HL-60/S4 (cell line): ENCODE data around the gene PTGIR.
"Not testable (repeated sequence)": the region's sequence is repeated elsewhere in the genome, so short reads cannot be mapped to it uniquely, and the experiment has no call there.

Experiments used
- in situ Hi-C: fragments of 300-500 bp; cut with MboI; formaldehyde crosslinking; loops from 2 replicates; pipeline ENCODE4 v1.14.3; 2022; ENCODE audit warnings: low sequenced_read_pairs

PTGIR gene

DNA sequence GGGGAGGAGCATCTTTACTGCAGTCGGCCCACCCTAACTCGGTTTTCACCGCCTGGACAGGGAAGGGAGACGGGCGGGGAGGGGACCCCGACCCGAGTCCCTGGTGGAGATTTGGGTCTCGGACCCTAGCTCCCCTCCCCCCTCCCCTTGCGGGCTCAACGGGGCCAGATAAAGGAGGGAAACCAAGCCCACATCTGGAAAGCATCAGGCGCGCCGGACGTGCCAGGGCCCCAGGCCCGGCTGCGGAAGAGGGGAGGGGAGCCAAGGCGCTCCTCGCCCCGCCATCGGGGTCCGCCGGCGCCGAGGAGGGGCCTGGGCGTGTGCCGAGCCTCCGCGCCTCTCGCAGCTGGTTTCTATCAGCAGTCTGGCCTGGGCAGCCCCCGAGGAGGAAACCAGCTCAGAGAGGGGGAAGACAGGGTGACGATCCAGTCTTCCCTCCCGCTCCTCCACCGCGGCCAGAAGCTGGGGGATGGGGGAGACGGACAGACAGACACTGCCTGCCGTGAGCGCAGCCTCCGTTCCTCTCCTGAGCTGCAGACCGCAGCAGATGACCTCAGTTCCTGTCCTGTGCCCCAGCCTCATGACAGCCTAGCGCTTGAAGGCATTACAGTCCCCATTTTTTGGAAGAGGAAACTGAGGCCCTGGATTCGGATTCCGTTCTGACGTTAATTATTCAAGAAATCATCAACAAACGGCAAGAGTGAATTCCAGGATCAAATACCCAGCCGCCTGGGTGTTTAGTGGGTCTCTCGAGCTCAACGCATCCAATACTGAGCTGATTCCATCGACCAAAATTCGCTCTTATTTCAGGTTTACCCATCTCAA is 14.7 kb upstream of the PTGIR start:
- in situ Hi-C loops = no loop called here

DNA sequence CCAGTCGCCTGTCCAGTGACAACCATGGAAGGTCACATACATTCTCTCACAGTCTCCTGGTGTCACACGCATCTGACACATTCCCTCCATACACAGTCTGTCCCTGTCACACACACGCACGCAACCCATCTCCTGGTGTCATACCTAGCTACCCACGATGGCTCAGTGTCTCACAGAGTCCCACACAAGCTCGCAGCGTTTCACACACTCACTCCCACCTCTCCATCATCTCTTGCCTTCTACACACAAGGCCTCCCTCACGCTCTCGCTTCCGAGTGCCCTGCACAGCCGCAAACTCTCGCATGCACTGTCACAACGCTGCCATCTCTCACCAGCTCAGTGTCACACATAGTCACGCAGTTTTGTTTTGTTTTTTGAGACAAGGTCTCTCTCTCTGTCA is 12.3 kb upstream of the PTGIR start:
- in situ Hi-C loops = no loop called here

DNA sequence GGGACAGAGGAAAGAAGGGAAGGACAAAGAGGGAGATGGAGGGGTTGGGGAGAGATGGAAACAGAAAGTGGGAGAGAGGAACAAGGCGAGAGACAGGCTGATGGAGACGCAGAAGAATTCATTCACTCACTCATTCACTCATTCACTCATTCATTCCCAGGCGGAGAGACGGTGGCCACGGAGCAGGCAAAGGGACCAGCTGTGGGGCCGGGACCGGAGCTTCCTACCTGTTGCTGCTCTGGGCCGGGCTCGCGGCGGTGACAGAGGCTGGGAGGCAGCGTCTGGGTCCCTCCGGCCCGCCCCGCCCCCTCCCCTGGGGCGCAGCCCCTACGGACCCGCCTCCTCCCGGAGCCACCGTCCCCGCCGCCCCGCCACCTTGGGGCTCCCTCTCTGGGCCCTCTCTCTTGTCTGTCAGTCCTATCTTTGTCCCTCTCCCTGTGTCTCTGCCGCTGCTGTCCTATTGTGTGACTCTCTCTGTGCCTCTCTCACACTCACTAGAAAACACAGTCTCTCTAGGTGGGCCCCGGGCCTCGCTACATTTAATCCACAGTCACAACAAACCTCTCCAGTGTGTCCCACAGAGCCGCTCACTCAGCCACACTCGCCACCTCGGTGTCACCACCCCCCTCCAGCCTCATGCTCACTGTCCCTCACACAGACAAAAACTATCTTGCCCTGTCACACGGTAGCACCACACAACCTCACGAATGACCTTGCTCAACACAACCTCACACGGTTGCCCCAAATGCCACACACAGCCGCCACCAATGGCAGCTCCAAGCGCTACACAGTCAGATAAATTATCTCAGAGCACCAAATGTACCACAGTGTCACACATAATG is 11.3 kb upstream of the PTGIR start, which contains the start of gene GNG8:
GNG8 (minus strand) TSS at position 283 of the 842 bp plus-strand sequence. CDS start 1,520 bp downstream, outside the sequence.
- in situ Hi-C loops = no loop called here

DNA sequence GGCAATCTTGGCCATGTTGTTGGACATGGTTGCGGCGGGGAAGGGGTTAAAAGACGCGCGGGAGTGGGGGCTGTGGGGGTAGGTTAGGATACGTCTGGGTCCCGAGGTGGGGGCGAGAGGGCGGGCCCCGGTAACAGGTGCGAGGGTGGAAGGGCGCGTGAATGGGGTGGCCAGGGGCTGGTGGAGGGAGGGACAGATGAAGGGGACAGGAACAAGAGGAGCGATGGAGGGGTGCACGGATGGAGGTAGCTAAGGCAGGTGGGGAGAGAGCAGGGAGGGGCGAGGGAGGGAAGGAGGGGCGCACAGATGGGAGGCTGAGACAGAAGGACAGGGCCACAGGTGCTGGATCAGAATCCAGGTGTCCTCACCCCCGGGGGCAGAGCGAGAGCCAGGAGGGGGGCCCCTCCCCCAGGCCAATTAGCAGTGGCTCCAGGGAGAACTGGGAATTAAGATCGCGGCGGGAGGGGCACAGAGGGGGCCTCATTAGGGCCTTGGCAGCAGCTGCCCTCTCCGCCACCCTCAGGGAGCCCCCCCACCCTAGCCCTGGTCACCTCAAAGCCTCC is 9.8 kb upstream of the PTGIR start:
- in situ Hi-C loops = no loop called here

DNA sequence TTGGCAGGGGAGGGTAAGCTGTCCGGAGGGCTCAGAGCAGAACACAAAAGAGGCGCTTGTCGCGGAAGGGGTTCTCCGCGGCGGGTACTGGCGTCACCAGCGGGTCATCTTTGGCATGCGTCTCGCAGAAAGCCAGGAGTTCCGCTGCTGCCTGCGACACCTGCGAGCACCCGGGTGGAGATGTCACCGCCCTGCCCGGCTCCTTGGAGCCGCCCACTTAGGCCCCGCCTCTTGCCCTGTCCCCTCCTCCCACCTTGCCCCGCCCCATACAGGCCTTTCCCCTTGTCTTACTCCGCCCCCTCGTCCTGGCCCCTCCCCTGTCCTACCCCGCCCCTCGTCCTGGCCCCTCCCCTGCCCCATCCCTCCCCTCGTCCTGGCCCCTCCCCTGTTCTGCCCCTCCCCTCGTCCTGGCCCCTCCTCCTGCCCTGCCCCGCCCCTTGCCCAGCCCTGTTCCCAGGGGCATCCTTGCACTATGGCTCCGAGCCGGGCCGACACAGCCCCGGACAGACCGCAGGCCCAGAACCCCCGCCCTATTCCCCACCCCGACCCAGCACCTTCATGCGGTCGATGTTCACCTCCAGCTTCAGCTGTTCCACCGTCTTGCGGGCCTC is 9.3 kb upstream of the PTGIR start:
- in situ Hi-C loops = no loop called here

DNA sequence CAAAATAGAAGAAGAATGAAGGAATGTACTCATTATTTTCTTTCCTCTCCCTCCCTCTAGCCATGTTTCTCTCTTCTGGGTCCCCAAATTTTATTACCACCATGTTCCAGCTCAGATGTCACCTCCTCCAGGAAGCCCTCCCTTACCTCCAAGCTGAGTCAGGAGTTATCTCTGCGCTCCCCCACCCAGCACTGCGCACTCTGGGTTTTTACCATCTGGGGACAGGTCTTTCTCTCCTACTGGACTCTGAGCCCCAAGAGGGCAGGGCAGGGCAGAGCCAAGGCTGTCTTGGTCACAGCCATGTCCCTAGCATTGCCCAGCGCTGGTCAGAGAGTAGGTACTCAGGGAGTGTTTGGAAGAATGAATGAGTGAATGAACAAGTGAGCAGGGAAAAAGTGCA is 8.2 kb upstream of the PTGIR start:
- in situ Hi-C loops = no loop called here

DNA sequence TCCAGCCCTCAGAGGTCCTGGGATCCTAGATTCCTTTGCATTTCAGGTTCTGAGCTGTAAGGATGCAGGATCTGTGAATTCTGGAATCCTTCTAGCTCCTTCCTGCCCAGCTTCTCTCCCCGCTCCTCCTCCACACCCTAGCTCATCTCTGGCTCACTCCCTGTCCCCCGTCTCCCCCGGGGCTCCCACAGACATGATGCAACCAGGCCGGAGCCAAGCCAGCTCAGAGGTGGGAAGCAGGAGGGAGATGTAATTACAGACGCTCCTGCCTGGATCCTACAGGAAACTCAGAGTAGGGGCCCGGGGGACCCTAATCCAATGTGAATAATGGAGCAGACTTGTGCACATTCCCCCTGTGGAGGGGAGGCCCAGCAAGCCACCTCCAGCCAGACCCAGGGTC is 6.6 kb upstream of the PTGIR start:
- in situ Hi-C loops = no loop called here

DNA sequence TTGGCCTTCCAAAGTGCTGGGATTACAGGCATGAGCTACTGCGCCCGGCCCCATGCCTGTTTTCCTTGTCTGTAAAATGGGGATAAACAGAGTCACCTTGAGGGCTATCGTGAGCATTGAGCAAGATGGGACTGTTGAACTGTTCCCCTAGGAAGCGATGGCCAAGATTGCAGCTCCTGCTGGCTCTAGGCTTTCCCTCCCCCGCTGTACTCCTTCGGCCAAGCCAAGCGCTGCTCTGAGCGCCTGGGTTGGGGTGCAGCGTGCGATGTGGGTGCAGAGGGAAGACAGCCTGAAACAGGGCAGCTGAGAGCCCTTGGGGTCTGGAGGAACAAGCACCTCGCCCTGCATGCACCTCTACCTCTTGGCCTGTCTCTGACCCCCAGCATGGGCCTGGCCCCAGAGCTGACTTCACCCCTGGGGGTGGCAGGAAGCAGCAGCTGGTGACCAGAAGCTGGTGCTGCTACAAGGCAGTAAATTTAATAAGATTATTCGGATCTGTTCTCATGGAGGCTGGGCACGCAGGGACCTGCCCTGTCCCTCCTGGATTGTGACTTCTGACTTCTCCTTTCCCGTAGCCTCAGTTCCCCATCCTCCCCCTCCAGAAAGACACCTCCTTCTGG is 5.8 kb upstream of the PTGIR start:
- in situ Hi-C loops = no loop called here

DNA sequence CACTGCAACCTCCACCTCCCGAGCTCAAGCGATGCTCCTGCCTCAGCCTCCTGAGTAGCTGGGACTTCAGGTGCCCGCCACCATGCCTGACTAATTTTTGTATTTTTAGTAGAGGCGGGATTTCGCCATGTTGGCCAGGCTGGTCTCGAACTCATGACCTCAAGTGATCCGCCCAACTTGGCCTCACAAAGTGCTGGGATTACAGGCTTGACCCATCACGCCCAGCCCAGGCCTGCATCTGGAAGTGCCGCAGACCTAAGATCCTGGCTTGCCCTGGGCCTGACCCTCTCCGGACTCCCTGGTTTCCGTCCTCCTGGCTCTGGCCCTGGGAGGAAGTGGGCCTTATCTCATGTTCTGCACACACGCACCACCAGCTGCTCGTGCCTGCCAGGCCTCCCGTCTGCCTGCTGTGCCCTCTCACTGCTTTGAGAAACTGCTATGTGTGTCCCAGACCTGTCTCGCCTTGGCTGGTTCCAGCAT is 4.7 kb upstream of the PTGIR start:
- in situ Hi-C loops = no loop called here

DNA sequence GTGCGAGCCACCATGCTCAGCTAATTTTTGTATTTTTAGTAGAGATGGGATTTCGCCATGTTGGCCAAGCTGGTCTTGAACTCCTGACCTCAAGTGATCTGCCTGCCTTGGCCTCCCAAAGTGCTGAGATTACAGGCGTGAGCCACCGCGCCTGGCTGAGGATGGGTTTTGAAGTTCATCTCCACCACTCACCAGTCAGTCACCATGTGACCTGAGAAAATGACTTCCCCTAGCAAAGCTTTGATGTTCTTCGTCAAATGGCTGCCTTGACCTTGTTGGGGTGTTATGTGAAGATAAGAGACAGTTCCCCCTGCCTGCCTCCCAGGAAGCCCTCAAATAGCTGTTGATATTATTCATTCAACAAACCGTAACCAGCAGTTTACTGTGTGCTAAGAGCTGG is 4.1 kb upstream of the PTGIR start:
- in situ Hi-C loops = not testable (repeated sequence)

DNA sequence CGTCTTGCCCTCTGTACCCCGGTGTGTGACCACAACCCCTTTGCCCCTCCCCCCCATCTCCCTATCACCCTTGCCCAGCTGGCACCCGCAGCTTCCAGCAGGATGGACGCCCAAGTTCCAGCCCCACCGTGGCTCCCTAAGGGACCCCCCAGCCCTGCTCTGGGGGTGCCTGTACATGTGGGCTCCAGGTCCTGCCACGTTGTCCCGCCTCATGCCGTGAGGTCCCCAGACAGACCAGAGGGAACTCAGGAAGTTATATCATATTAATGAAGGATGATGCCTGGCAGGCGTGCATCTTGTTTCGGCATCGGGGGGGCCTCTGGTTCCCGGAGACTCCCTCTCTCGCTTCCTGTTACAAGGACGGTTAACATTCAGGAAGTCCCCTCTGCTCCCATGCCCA is 1.6 kb upstream of the PTGIR start:
- in situ Hi-C loops = no loop called here

DNA sequence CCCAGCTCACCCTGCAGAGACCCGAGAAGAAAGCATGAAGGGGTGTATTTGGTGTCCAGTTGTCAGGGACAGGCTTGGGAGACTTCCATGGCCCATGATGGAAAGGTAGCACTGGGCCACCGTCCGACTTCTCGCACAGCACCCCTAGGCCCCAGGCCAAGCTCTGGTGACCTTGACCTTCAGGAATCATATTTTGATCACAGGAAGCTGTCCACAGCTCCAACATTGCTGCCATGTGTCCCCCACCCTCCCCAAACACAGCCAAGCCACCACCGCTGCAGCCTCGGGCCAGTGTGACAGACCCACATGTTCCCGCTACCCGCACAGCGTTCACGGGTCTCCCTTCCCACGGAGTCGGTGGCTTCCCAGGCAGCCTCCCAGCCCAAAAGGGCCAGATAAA is 842 bp upstream of the PTGIR start:
- in situ Hi-C loops = no loop called here

DNA sequence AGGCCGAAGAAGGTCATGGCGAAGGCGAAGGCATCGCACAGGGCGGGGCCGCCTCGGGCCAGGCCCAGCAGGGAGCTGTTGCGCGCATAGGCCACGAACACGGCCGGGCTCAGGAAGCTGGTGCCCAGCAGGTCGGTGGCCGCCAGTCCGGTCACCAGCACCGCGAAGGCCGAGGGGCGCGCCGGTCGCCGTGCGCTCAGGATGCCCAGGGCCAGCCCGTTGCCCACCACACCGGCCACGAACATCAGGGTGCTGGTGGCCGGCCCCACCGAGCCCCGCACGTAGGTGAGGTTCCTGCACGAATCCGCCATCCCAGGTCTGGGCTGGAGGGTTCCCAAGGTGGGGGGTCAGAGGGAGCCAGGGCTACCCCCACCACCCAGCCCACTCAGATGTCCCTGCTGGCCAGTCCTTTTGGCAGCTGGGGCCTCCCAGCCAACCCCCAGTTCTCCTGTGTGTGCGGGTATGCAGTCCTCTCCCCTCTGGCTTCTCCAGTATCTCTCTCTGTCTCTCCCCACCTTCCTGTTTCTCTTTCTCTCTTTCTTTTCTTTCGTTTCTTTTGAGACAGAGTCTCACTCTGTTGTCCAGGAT is 880 bp downstream of the PTGIR start:
- in situ Hi-C loops = no loop called here

DNA sequence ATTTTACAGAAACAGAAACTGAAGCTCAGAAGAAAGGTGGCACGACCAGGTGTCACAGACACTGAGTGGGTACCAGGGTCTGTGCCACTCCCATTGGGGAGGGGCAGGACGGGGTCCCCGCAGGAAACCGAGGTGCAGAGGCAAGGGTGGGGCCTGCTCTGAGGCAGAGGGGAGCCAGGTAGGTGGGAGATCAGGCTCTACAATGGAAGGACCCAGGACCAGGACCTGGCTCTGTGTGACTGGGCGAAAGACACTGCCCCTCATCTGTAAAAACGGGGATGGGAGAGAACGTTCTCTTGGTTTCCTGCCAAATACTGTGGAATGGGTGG is 2.8 kb downstream of the PTGIR start:
- in situ Hi-C loops = no loop called here

DNA sequence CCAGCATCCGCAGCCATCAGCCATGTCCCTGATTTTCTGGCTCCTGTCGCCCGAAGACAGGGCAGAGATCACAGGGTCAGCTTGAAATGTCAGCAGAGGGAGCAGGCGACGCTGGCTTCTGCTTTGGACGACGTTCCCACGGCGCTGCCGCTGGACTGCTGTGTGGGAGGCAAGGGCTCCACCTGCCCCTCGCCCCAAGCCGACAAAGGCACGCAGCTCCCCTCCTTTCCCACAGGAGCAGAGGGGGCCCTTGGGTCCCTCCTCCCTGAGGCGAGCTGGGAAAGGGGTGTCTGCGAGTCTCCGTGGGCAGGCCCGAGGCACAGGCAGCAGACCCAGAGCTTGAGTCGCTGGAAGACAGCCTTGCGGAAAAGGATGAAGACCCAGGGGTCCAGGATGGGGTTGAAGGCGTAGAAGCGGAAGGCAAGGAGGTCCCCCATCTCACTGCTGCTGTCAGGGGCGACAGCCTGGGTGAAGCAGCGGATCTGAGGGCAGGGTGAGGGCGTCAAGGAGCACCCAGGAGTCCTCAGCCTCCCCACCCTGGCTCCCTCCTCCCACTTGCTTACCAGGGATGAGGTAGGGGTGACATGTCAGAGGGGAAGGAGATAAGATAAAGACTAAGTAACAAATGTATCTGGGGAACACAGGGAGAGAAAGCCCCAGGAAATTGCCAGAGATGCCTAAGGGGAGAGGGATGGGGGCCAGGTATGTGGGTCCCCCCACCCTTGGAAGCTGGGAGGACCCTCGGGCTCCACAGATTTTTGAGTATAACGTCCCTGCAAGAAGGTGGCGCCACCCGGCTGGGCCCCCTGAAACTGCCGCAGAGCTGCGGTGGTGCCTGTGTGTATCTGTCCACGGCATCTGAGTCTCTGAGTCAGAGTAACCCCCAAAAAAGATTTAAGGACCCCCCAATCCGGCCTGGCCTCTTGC is 3.4 kb downstream of the PTGIR start:
- in situ Hi-C loops = no loop called here

DNA sequence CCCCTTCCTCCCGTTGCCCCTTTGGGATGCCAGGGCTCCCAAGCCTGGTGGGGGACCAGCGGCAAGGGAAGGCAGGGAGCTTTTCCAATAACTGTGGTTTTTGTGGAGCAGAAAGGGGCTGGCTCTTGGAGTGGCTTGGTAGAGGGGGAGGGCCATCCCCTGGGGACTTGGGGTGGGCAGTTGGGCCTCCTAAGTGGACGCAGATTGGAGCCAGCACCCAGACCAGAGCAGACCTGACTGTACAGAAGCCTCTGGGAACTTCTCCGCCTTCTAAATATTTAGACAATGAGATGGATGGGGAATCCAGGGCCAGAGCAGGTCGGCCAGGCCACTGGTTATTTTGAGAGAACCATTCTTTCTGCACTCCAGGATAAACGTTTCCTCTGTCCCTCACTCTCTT is 4.2 kb downstream of the PTGIR start:
- in situ Hi-C loops = no loop called here

DNA sequence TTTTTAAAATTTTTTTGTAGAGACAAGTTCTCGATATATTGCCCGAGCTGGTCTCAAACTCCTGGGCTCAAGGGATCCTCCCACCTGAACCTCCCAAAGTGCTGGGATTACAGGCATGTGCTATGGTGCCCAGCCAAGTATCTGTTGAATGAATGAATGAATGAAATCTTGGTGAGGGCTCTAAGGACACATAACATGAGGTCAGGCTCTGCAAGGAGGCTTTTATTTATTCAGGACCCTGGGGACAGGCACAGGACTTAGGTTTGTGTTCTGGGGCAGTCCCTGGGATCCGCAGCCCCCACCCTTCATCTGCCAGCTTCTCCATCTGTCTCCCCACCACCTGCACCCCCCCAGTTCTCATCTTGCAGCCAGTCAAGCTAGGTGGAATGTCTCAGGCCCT is 4.6 kb downstream of the PTGIR start:
- in situ Hi-C loops = no loop called here

DNA sequence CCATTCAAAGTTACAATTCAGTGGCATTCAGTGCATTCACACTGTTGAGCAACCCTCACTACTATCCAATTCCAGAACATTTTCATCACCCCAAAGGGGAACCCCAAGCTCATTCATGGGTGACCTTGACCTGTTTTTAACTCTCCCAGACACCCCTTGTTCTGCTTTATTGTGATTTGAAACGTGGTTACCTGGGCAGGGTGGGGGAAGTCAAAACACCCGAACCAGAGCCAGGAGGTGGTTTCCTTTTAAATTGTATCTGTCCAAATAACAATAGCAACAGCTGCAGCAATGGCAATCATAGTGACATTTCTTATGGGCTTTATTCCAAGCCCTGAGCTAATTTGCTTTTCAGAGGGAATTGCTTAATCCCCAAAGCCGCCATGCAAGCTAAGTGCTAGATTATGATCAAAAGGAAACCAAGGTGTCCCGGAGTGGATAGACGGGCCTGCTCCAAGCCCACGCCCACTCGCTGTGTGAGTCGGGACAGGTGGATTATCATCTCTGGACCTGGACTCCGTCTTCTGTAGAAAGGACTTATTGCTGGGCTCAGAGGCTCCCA is 6.1 kb downstream of the PTGIR start:
- in situ Hi-C loops = no loop called here

DNA sequence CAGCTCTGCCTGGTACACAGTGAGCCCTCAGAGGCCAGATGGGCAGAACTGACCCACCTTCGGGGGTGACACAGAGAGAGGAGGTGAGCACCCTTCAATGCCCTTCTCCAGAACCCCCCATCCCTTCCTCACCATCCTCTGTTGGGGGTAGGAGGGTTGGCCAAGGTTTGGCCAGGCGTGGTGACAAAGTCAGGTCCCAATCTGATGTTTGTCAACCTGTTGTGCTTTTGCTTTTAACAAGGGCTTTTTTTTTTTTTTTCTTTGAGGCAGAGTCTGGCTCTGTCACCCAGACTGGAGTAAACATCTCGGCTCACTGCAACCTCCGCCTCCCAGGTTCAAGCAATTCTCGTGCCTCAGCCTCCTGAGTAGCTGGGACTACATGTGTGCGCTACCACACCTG is 7.3 kb downstream of the PTGIR start:
- in situ Hi-C loops = no loop called here
